Neural progenitor cell (in vitro differentiated cells): Measurements from ENCODE around the gene DAPK3. TPM values are rescaled to one million over a fixed set of nuclear protein-coding genes. Genes with fewer than 3 reads are reported as not detected.

Experiments used
- DNase-seq: peaks from one replicate; pipeline ENCODE4 v3.0.0-alpha.2; 2016; ENCODE audit warnings: low spot score
- H2AFZ ChIP-seq: fragments of 200-600 bp; sonication (generic); replicated peaks from 2 replicates; pipeline ENCODE4 v1.6.1; 2016; ENCODE audit warnings: antibody characterized with exemption
- H3F3A ChIP-seq: fragments of 200-600 bp; sonication (generic); 2 replicates; pipeline ENCODE4 v1.6.1; 2016; ENCODE audit warnings: antibody characterized with exemption, low read depth
- H3K27ac ChIP-seq: fragments of 200-600 bp; sonication (generic); 2 replicates; pipeline ENCODE4 v1.5.1; 2016; ENCODE audit warnings: mild to moderate bottlenecking
- H3K27me3 ChIP-seq: fragments of 200-600 bp; sonication (generic); 2 replicates; pipeline ENCODE4 v1.6.1; 2016; ENCODE audit warnings: mild to moderate bottlenecking, moderate library complexity
- H3K36me3 ChIP-seq: fragments of 200-600 bp; sonication (generic); 2 replicates; pipeline ENCODE4 v1.5.1; 2016
- H3K4me1 ChIP-seq: fragments of 200-600 bp; sonication (generic); 2 replicates; pipeline ENCODE4 v1.6.1; 2016; ENCODE audit warnings: mixed run types
- H3K4me2 ChIP-seq: fragments of 200-600 bp; sonication (generic); 2 replicates; pipeline ENCODE4 v1.6.1; 2016
- H3K4me3 ChIP-seq: fragments of 200-600 bp; sonication (generic); 2 replicates; pipeline ENCODE4 v1.5.1; 2016
- H3K79me2 ChIP-seq: fragments of 200-600 bp; sonication (generic); 2 replicates; pipeline ENCODE4 v1.6.1; 2016; ENCODE audit warnings: low read depth
- H3K9ac ChIP-seq: fragments of 200-600 bp; sonication (generic); 2 replicates; pipeline ENCODE4 v1.6.1; 2016
- H3K9me3 ChIP-seq: fragments of 200-600 bp; sonication (generic); 2 replicates; pipeline ENCODE4 v1.5.1; 2016; ENCODE audit warnings: low read depth
- H4K20me1 ChIP-seq: fragments of 200-600 bp; sonication (generic); 2 replicates; pipeline ENCODE4 v1.6.1; 2016; ENCODE audit warnings: low read depth
- H3K27ac Mint-ChIP-seq: 3 replicates; pipeline ENCODE4 v1.8.0; 2021; ENCODE audit warnings: mixed read lengths
- H3K27me3 Mint-ChIP-seq: 2 replicates; pipeline ENCODE4 v1.8.0; 2022; ENCODE audit warnings: low read depth, mild to moderate bottlenecking, inconsistent platforms, moderate library complexity, mixed read lengths; ENCODE audit not compliant: insufficient read depth
- H3K36me3 Mint-ChIP-seq: 3 replicates; pipeline ENCODE4 v1.8.0; 2021; ENCODE audit warnings: mixed read lengths
- H3K4me1 Mint-ChIP-seq: 3 replicates; pipeline ENCODE4 v1.8.0; 2021; ENCODE audit warnings: mixed read lengths
- H3K4me3 Mint-ChIP-seq: 3 replicates; pipeline ENCODE4 v1.8.0; 2021; ENCODE audit warnings: mild to moderate bottlenecking, moderate library complexity, mixed read lengths
- H3K9me3 Mint-ChIP-seq: 3 replicates; pipeline ENCODE4 v1.8.0; 2020; ENCODE audit warnings: mixed read lengths
- EZH2 ChIP-seq: fragments of 200-600 bp; sonication (generic); IDR thresholded peaks from 2 replicates; pipeline ENCODE4 v1.6.1; 2017; ENCODE audit warnings: antibody characterized with exemption, mild to moderate bottlenecking, moderate library complexity
- EZH2phosphoT487 ChIP-seq: fragments of 200-600 bp; sonication (generic); IDR thresholded peaks from 2 replicates; pipeline ENCODE4 v1.6.1; 2017; ENCODE audit warnings: antibody characterized with exemption
- total RNA-seq: library from RNA; depleted of rRNA; stranded (reverse); fragments of >200 nt; gene quantifications from 2 replicates; pipeline ENCODE4 v1.2.3, GENCODE V29; 2015; ENCODE audit warnings: low replicate concordance
- TF ChIP-seq, protein P1 (sequence below): fragments of 200-600 bp; sonication (generic); IDR thresholded peaks from 2 replicates; pipeline ENCODE4 v1.5.1; 2017; ENCODE audit warnings: antibody characterized with exemption, mild to moderate bottlenecking

Gene DAPK3
- total RNA-seq, 1 donor from 2014 or later: 33.7 TPM

DNA sequence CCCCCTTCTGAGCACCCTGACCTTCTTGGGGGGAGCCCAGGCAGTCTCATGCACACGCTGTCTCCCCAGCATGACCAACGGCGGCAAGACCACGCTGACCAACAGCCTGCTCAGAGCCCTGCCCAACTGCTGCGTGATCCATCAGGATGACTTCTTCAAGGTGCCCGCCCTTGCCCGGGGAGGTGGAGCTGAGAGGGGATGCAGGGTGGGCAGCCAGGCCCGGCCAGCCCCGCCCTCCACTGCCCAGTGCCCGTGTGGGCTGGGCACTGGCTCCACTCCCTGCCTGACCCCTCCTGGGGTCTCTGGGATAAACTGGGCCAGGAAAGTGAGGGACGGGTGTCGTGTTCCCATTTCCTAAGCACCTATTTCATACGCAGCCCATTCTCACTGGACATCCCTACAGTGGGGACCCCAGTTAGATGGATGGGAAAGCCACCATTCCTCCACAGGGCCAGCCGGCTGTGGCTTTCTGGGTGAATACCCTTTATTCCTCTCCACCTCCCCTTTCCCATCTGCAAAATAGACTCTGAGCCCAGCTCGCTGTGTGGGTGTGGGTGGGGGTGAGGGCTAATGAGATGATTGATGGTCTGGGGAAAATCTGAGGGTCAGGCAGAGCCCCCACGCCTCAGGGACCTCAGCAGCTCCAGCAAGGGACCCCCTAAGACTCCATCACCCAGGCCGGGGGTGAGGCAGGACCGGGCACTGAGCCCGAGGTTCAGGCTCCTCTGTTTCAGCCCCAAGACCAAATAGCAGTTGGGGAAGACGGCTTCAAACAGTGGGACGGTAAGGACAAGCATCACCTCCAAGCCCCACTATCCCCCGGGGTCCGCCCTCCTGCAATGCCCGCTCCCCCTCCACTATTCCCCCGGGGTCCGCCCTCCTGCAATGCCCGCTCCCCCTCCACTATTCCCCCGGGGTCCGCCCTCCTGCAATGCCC is 34.1 kb downstream of the DAPK3 start:
- no peaks in the 10 kb centered on the region for H3K4me1 ChIP-seq
- no peak overlapping the region for H3K4me3 Mint-ChIP-seq
- no peak overlapping the region for H3K27ac Mint-ChIP-seq
- peaks cover 4% of the 10 kb centered on the region for H3K27me3 Mint-ChIP-seq
- peaks cover 28% of the 10 kb centered on the region for H3K27me3 ChIP-seq
- DNase-seq: no peak
- no peak overlapping the region for H2AFZ ChIP-seq
- no peaks in the 10 kb centered on the region for H4K20me1 ChIP-seq
- H3K27ac ChIP-seq: no peak overlapping the region
- H3K9ac ChIP-seq: no peak overlapping the region
- no peak overlapping the region for H3K4me2 ChIP-seq
- no peaks in the 10 kb centered on the region for H3K9me3 ChIP-seq
- TF ChIP-seq EZH2: no peak
- TF ChIP-seq, protein P1, sequence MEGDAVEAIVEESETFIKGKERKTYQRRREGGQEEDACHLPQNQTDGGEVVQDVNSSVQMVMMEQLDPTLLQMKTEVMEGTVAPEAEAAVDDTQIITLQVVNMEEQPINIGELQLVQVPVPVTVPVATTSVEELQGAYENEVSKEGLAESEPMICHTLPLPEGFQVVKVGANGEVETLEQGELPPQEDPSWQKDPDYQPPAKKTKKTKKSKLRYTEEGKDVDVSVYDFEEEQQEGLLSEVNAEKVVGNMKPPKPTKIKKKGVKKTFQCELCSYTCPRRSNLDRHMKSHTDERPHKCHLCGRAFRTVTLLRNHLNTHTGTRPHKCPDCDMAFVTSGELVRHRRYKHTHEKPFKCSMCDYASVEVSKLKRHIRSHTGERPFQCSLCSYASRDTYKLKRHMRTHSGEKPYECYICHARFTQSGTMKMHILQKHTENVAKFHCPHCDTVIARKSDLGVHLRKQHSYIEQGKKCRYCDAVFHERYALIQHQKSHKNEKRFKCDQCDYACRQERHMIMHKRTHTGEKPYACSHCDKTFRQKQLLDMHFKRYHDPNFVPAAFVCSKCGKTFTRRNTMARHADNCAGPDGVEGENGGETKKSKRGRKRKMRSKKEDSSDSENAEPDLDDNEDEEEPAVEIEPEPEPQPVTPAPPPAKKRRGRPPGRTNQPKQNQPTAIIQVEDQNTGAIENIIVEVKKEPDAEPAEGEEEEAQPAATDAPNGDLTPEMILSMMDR: no peak
- no peak for TF ChIP-seq EZH2phosphoT487
- no peak overlapping the region for H3K4me3 ChIP-seq
- H3K9me3 Mint-ChIP-seq: no peaks in the 10 kb centered on the region
- no peaks in the 10 kb centered on the region for H3F3A ChIP-seq
- H3K79me2 ChIP-seq: no peaks in the 10 kb centered on the region
- H3K4me1 Mint-ChIP-seq: peaks cover 7% of the 10 kb centered on the region
- H3K36me3 ChIP-seq: no peaks in the 10 kb centered on the region
- H3K36me3 Mint-ChIP-seq: no peaks in the 10 kb centered on the region

DNA sequence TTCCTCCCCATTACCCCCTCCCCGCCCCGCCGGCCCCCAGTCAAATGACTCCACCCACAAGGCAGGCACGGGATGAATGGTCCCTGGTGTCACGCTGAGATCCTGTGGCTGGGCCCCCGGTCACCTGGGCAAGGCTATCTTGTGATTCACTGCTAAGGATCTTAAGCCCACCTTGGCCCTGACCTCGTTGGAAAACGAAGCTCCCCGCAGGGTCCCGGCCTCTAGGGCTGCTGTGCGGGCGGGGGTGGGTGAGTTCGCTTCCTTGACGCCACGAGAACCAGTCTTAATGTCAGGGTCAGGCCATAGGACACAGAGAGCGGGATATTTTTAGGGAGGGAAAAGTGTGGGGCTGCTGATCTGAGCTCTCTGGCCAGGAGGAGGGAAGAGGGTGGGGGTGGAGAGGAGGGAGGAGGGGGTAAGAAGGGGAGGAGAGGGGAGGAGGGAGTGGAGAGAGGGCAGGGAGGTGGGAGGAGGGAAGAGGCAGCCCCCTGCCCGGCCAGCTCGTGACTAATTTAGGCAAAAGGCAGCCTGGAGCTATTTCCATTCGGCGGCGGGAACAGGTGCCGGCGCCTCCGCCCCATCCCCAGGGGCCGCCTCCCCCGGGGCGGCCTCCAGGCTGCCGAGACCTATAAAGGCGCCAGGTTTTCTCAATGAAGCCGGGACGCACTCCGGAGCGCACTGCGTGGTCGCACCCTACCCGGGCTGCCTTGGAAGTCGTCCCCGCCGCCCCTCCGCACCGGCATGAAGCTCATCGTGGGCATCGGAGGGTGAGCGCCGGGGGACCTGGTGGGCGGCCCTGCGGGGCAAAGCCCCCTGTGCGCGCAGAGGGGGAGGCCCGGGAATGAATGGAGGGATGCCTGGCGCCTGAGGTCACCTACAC is 37.7 kb downstream of the DAPK3 start, which contains the start of gene NMRK2:
NMRK2 (plus strand) TSS at position 139 of the 880 bp plus-strand sequence; CDS start at position 742, 603 bp downstream.
- Histone ChIP-seq H3K4me3 (peak within 1 kb of the TSS; percentile 47), H3K27ac (no peak within 1 kb of the TSS), H3K9ac (no peak within 1 kb of the TSS), H2AFZ (peak within 1 kb of the TSS; percentile 69), H3K36me3 (no peaks in the 10 kb centered on the region), H3K27me3 (peaks cover 28% of the 10 kb centered on the region), H4K20me1 (no peaks in the 10 kb centered on the region), H3K4me1 (no peaks in the 10 kb centered on the region), H3K4me2 (peak within 1 kb of the TSS; percentile 83), H3K9me3 (no peaks in the 10 kb centered on the region), H3F3A (no peaks in the 10 kb centered on the region), H3K79me2 (no peaks in the 10 kb centered on the region)
- Mint-ChIP-seq H3K36me3 (no peaks in the 10 kb centered on the region), H3K27me3 (peaks cover 5% of the 10 kb centered on the region), H3K4me3 (peak within 1 kb of the TSS; percentile 79), H3K4me1 (peaks cover 7% of the 10 kb centered on the region), H3K9me3 (no peaks in the 10 kb centered on the region), H3K27ac (no peak within 1 kb of the TSS)
- DNase-seq: peak; percentile 57
- TF ChIP-seq EZH2phosphoT487: peak; percentile 46
- peak; percentile 65 for TF ChIP-seq EZH2
- TF ChIP-seq, protein P1: no peak

- Mint-ChIP-seq H3K27me3 (peaks cover 5% of the 10 kb centered on the region), H3K9me3 (no peaks in the 10 kb centered on the region), H3K36me3 (no peaks in the 10 kb centered on the region), H3K4me1 (peaks cover 7% of the 10 kb centered on the region), H3K27ac (no peak overlapping the region), H3K4me3 (no peak overlapping the region)
- Histone ChIP-seq H2AFZ (no peak overlapping the region), H3K27me3 (peaks cover 28% of the 10 kb centered on the region), H3K4me3 (no peak overlapping the region), H3K9me3 (no peaks in the 10 kb centered on the region), H3K4me2 (no peak overlapping the region), H3K4me1 (no peaks in the 10 kb centered on the region), H3K27ac (no peak overlapping the region), H3K9ac (no peak overlapping the region), H3K79me2 (no peaks in the 10 kb centered on the region), H3K36me3 (no peaks in the 10 kb centered on the region), H4K20me1 (no peaks in the 10 kb centered on the region), H3F3A (no peaks in the 10 kb centered on the region)
- no peak for DNase-seq
- TF ChIP-seq EZH2phosphoT487 (no peak), EZH2 (no peak)
- TF ChIP-seq, protein P1: no peak
Measured at GRCh38 chr19:3931041-3931440, 39.9 kb downstream of the DAPK3 start.
